Psoas muscle (tissue), 8 donors: ENCODE data around the gene EPHA2. TPM values are rescaled to one million over a fixed set of nuclear protein-coding genes. Genes with fewer than 3 reads are reported as not detected.
"Not testable (repeated sequence)": the region's sequence is repeated elsewhere in the genome, so short reads cannot be mapped to it uniquely, and the experiment has no call there.

Source experiments
- ATAC-seq, 4 donors: fragments of 200-7000 bp; cut with Tn5 transposase; one replicate each; pipeline ENCODE4 v1.9.1; 2020; ENCODE audit warnings: moderate library complexity in 3 of 4, mild to moderate bottlenecking in 2 of 4
- DNase-seq, 2 donors: peaks; one replicate each; pipeline ENCODE4 v3.0.0-alpha.2; 2020
- H3K27ac ChIP-seq: fragments of 200-600 bp; one replicate; pipeline ENCODE4 v1.8.0; 2022
- H3K27me3 ChIP-seq, 3 donors: fragments of 200-600 bp in 1 of 3; one replicate each; pipeline versions ENCODE4 v1.6.1 to v1.8.0; 2013 to 2022; ENCODE audit warnings: low read length in 2 of 3, mild to moderate bottlenecking in 2 of 3, moderate library complexity in 1 of 3; ENCODE audit not compliant: insufficient read depth in 3 of 3
- H3K36me3 ChIP-seq, 2 donors: fragments of 200-600 bp in 1 of 2; one replicate each; pipeline versions ENCODE4 v1.6.1 to v1.8.0; 2013 to 2022; ENCODE audit warnings: low read depth in 1 of 2, mild to moderate bottlenecking in 1 of 2, moderate library complexity in 1 of 2; ENCODE audit not compliant: insufficient read depth in 1 of 2
- H3K4me1 ChIP-seq: fragments of 200-600 bp; one replicate; pipeline ENCODE4 v1.8.0; 2022
- H3K4me3 ChIP-seq: fragments of 200-600 bp; one replicate; pipeline ENCODE4 v1.8.0; 2022; ENCODE audit warnings: mild to moderate bottlenecking
- H3K9me3 ChIP-seq: fragments of 200-600 bp; one replicate; pipeline ENCODE4 v1.8.0; 2022
- WGBS, 3 donors: extraction: QIAGEN DNeasy Blood & Tissue Kit; methylation state at CpG; one replicate each; pipeline versions ENCODE4 v1.1.6 to v1.1.7; 2013; 5-methylcytosine and 5-hydroxymethylcytosine counted together
- intact Hi-C, 2 donors: fragments of 100-400 bp; cut with DNase I; formaldehyde crosslinking; loops; one replicate each; pipeline versions ENCODE4 v1.11.0 to v1.14.2; 2022
- polyA plus RNA-seq, 3 donors: library from polyadenylated mRNA; stranded (reverse); fragments of 200-250 nt; gene quantifications; one replicate each; pipeline ENCODE4 v1.2.3, GENCODE V29; 2013
- total RNA-seq, 4 donors: library from RNA; stranded (reverse); fragmentation: NEBNext Ultra II Directional in 2 of 4; extraction: Animal tissue kit (Norgen Biotek cat#: 25700) in 2 of 4; gene quantifications; one replicate each; pipeline versions ENCODE4 v1.2.1 to v1.2.4, GENCODE V29; 2021 to 2023
- TF ChIP-seq, protein P1 (sequence below): fragments of 200-600 bp; IDR thresholded peaks from one replicate; pipeline ENCODE4 v1.8.0; 2022; ENCODE audit warnings: antibody characterized with exemption
- donor health status: healthy with polysubstance abuse.
- donor health status: DM: no; HTN: no; CAD: no; lungs with moderate emphysema.
- donor health status: Bipolar disorder and iron deficiency.
- donor health status: healthy.
- donor health status: DM: yes; HTN: yes; CAD: no.
- donor health status: DM: no; HTN: no; CAD: no.
- donor health status: DM: no; HTN: no; CAD: no.
- donor health status: DM: yes; HTN: yes; CAD: no.

EPHA2 gene
- total and polyA plus RNA-seq, 7 donors = 1.3 to 8.0 (median 3.2) TPM

DNA sequence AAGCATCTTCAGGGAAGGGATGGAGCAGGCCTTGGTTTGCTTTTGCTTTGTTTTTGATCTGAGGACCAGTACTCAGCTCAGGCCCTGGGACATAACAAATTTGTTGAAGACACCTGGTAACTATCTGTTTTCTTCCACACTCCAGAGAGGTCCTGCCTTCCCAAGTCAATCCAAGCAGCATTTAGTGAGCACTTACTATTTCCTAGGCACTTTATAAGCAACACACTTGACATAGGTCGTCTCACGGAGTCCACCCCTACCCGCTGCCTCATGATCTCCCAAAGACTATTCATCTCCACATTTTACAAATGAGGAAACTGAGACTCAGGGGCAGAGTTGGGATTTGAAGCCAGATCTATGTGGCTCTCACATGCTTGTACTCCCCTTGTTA lies 14.4 kb upstream of the EPHA2 start:
- DNase-seq = no peak
- intact Hi-C loops = loop anchor here in 1 of 2 donors (5.0 kb wide), 1 partner anchor 173 kb away; no protein-coding TSS in a partner anchor
- Histone ChIP-seq H3K4me3 (no peak overlapping the region), H3K4me1 (peaks cover 4% of the 10 kb centered on the region), H3K27ac (no peak overlapping the region), H3K27me3 (peaks cover 0 to 31% (median 2%) of the 10 kb centered on the region in 3 donors), H3K36me3 (no peaks in the 10 kb centered on the region), H3K9me3 (no peaks in the 10 kb centered on the region)
- 89 to 94% (median 92%) methylated on average over 3 of the region's 3 CpGs for WGBS, 3 donors
- TF ChIP-seq, protein P1, sequence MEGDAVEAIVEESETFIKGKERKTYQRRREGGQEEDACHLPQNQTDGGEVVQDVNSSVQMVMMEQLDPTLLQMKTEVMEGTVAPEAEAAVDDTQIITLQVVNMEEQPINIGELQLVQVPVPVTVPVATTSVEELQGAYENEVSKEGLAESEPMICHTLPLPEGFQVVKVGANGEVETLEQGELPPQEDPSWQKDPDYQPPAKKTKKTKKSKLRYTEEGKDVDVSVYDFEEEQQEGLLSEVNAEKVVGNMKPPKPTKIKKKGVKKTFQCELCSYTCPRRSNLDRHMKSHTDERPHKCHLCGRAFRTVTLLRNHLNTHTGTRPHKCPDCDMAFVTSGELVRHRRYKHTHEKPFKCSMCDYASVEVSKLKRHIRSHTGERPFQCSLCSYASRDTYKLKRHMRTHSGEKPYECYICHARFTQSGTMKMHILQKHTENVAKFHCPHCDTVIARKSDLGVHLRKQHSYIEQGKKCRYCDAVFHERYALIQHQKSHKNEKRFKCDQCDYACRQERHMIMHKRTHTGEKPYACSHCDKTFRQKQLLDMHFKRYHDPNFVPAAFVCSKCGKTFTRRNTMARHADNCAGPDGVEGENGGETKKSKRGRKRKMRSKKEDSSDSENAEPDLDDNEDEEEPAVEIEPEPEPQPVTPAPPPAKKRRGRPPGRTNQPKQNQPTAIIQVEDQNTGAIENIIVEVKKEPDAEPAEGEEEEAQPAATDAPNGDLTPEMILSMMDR = no peak
- no peak for ATAC-seq

DNA sequence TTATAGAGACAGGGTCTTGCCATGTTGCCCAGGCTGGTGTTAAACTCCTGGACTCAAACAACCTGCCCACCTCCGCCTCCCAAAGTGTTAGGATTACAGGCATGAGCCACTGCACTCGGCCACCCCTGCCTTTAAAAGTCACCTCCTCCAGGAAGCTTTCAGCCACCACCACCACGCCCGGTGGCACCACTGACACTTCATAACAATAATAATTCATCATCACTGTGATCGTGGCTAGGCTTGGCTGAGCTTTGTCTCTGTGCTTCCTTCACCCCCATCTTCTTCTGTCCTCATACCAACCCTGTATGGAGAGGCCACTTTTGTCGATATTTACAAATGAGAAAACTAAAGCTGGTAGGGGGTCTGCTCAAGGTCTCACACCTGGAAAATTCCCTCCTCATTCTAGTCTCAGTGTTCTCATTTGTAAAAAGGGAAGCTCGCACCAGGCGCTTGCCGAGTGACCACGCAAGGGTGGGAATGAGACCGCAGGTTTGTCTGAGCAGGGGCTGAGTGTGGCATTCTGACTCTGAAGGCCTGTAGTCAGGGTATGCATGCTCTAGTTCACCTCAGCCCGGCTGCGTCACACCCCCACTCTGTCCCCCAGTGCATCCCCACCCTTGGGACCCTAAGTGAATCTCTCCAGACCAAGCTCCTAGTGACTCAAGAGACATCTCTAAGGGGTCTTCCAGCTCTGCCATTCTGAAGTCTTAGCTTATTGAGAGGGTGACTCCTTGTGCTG lies 12.9 kb upstream of the EPHA2 start:
- WGBS, 3 donors = 81 to 93% (median 93%) methylated on average over 12 to 13 of the region's 13 CpGs
- DNase-seq = no peak
- intact Hi-C loops = no loop called here

DNA sequence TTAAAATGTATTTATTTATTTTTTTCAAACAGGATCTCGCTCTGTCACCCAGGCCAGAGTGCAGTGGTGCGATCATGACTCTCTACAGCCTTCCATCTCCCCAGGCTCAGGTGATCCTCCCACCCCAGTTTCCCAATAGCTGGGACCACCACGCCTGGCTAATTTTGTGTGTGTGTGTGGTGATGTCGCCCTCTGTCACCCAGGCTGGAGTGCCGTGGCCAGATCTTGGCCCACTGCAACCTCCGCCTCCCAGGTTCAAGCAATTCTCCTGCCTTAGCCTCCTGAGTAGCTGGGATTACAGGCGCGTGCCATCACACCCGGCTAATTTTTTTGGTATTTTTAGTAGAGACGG lies 12.3 kb upstream of the EPHA2 start:
- DNase-seq, H3K4me1 ChIP-seq, ATAC-seq, H3K9me3 ChIP-seq, H3K36me3 ChIP-seq, H3K27ac ChIP-seq, intact Hi-C loops: not testable (repeated sequence)
- Histone ChIP-seq H3K27me3 (peaks cover 0 to 31% (median 2%) of the 10 kb centered on the region in 3 donors), H3K4me3 (peak overlapping the region; percentile 54)
- WGBS, 3 donors = 70 to 80% (median 76%) methylated on average over 10 of the region's 10 CpGs

More for the DNA sequence above, 12.9 kb upstream of the EPHA2 start:
- peaks cover 4% of the 10 kb centered on the region for H3K4me1 ChIP-seq
- no peak for ATAC-seq
- peaks cover 0 to 31% (median 2%) of the 10 kb centered on the region in 3 donors for H3K27me3 ChIP-seq
- no peak overlapping the region for H3K27ac ChIP-seq
- H3K36me3 ChIP-seq = no peaks in the 10 kb centered on the region
- H3K4me3 ChIP-seq = no peak overlapping the region
- TF ChIP-seq, protein P1 = no peak
- H3K9me3 ChIP-seq = no peaks in the 10 kb centered on the region

DNA sequence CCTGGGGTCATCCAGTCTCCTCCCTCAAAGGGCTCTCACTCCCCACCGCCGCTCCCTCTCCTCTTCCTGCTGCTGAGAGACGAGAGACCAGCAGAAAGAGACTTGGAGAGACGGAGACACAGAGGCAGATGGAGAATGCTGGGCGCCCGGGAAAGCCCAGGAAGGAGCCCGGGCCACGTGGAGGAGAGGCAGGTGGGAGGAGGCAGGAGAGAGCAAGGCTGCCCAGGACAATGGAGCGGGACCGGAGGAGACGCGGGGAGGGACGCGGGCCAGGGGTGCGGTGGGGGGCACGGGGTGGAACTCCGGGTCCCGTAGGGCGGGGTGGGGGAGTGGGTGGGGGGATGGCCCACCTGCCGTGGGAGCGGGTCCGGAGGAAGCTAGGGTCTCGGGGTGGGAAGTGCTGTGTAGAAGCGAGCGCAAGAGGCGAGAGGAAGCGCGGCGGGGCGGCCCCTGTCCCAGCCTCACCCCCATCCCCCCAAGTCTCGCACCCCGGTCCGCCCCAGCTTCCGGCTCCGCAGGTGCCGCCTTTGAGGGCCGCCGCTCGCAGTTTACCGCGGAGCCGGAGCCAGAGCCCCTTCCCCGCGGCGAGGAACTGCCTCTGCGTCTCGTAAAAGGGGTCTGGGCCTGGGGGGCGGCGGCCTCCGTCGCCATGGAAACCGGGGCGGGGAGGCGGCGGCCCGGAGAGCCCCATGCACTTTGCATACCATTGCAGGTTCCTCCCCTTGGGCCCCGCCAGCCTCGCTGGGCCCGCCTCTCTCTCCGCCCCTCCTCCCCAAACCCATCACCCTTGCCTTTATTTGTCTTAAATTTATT lies 11.7 kb upstream of the EPHA2 start:
- peak in 1 of 4 donors; percentile 58 for ATAC-seq
- 9 to 13% (median 12%) methylated on average over 32 to 60 of the region's 60 CpGs for WGBS, 3 donors
- H3K36me3 ChIP-seq = no peaks in the 10 kb centered on the region
- no peak overlapping the region for H3K27ac ChIP-seq
- DNase-seq = no peak
- TF ChIP-seq, protein P1 = no peak
- H3K27me3 ChIP-seq = peaks cover 0 to 31% (median 2%) of the 10 kb centered on the region in 3 donors
- no peaks in the 10 kb centered on the region for H3K9me3 ChIP-seq
- H3K4me1 ChIP-seq = peaks cover 4% of the 10 kb centered on the region
- peak overlapping the region; percentile 54 for H3K4me3 ChIP-seq
- intact Hi-C loops = no loop called here

DNA sequence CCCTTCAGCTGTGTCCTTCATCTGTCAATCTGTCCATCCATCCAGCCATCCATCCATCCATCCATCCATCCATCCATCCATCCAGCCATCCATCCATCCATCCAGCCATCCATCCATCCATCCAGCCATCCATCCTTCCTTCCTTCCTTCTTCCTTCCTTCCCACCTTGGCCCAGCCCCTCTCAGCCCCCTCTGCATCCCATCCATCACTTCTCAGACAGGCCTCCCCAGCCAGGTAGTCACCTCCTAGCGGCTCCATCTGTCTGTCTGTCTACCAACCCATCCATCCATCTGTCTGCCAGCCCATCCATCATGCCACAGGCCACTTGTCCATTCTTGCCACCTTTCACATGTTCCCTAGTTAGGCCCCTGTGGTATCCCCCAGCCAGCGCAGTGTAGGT lies 10.2 kb upstream of the EPHA2 start:
- Histone ChIP-seq H3K27me3 (peaks cover 0 to 25% (median 2%) of the 10 kb centered on the region in 3 donors), H3K9me3 (no peaks in the 10 kb centered on the region), H3K4me1 (peaks cover 4% of the 10 kb centered on the region), H3K36me3 (no peaks in the 10 kb centered on the region), H3K27ac (no peak overlapping the region), H3K4me3 (no peak overlapping the region)
- TF ChIP-seq, protein P1 = no peak
- ATAC-seq (no peak), DNase-seq (no peak)
- intact Hi-C loops = no loop called here
- 46 to 98% (median 50%) methylated on average over 2 of the region's 2 CpGs for WGBS, 3 donors
